NCI-H748 (cell line): ENCODE data around the gene STX18.
A peak's percentile ranks its signal among the peaks of the same experiment; 100 is the strongest.

Source experiments
- DNase-seq: peaks from one replicate; lab custom pipeline; 2025; ENCODE audit not compliant: unreplicated experiment; lab: John Stamatoyannopoulos, UW

The STX18 gene

GRCh38 chr4:4440333-4441061 lies 101.4 kb downstream of the STX18 start:
- DNase-seq = no peak

DNA sequence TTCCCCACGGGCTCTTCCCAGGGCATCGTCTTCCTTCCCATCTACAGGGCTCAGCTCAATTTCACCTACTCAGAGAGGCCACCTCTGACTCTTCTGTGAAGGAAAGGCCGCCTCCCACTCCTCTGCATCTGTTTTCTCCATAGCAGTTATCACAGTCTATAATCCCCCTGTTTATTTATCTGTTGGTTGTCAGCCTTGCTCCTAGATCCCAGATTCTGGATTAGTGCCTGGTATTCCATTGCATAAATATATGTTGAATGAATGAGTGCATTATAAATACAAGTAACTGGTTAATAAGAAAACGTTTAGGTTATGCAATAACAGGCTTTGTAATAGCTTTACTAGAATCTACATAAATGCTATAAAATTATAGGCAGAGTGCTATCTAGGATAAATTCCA lies 102.1 kb downstream of the STX18 start:
- DNase-seq = no peak

GRCh38 chr4:4438891-4439290 lies 103.0 kb downstream of the STX18 start:
- no peak for DNase-seq

- no peak for DNase-seq
Observed at GRCh38 chr4:4437798-4438470, 103.9 kb downstream of the STX18 start.

DNA sequence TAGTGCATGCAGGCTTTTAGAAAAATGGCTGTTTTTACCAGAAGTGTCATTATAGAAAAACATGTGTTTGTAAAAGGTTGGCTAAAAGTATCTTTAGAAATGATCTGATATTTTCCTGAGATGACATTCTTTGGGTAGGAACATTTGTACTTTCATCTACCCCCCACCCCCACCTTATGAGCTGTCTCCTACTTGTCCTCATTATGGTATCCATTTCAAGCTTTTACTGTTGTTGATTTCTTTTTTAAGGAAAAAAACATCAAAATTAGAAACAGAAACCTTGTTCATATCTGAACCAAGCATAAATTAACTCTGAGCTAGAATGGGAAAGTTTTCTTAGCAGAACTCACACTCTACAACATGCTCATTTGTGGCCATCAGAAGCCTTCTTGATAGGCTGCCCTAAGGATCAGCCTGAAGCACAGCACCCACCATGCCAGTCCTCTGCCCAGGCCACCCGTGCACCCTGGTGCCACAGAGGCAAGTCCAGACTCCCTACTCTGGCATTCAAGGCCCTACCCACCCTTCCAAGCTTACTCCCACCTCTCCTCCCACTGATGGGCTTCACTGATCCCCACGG lies 105.5 kb downstream of the STX18 start:
- no peak for DNase-seq

DNA sequence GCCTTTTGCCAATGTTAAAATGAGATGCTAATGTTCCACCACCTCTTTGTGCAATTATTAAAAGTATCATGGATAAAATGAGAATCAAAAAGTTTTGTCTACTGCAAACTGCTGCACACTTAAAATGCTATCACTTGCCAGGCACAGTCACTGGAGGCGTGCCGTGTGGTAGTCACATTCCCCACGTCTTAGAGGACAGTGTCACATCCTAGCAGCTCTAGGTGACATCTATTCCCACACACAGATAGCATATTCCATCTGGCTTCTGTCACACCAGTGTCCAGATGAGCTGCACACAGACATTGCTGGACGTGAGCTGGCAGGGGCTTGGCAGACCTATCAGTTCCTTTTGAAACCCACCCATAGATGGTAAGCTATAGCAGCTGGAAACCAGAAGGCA lies 107.9 kb downstream of the STX18 start:
- no peak for DNase-seq

GRCh38 chr4:4432341-4433125 lies 109.3 kb downstream of the STX18 start:
- DNase-seq = no peak

GRCh38 chr4:4430492-4431195 lies 111.2 kb downstream of the STX18 start:
- peak; percentile 21 for DNase-seq

GRCh38 chr4:4428966-4429875 lies 112.6 kb downstream of the STX18 start:
- DNase-seq = no peak

DNA sequence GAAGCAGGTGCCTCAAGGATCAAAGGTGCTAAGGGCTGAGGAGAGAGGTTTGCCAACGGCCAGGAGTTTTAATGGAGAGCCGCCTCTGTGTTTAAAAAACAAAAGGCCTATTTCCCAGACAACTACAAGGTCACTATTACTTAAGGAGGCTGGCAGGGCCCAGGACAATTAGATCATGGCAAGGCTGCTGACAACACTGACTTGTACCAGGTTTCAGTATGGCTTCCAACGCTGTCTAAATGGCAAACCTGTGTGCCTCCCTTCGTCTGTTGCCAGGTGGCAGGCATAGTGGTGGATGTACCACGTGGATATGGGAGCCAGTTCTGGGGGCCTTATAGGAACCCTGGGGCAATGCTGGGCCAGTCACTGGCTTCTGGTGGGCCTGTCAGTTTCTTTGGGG lies 114.0 kb downstream of the STX18 start:
- DNase-seq = no peak

DNA sequence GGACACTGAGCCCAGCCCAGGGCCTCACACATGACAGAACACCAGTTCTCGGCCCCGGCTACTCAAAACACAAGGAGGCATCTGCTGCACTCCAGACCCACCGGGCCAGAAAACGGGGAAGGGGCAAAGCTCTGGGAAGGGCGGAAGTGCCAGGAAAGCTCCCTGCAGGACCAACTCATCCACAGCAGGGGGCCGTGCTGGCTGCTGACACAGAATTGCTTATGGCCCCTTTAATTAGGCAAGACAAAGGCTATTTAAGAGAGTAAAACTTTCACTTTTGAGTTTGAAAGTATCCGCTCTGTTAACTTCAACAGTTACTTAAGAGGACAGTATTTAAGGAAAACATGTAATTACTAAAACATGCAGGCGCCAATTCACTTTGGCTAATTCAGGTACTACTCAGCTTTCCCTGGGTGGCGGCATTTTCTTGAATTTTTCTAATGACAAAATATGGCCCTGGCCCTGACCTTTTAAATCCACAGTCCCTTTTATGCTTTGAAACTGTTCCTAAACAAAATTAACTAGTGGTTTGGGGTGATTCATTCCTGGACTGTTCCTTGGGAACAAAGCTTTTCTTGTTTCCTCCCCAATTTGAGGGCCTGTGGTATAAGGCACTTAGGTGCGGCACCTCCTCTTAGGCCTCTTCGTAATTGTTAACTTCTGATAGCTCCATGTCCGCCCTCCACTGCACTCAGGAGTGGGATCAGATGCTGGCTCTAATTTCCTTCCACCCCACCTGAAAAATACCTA lies 114.6 kb downstream of the STX18 start:
- no peak for DNase-seq

- DNase-seq = no peak
Observed at GRCh38 chr4:4426511-4427120, 115.2 kb downstream of the STX18 start.

- DNase-seq = no peak
Observed at GRCh38 chr4:4425696-4426095, 116.2 kb downstream of the STX18 start.

DNA sequence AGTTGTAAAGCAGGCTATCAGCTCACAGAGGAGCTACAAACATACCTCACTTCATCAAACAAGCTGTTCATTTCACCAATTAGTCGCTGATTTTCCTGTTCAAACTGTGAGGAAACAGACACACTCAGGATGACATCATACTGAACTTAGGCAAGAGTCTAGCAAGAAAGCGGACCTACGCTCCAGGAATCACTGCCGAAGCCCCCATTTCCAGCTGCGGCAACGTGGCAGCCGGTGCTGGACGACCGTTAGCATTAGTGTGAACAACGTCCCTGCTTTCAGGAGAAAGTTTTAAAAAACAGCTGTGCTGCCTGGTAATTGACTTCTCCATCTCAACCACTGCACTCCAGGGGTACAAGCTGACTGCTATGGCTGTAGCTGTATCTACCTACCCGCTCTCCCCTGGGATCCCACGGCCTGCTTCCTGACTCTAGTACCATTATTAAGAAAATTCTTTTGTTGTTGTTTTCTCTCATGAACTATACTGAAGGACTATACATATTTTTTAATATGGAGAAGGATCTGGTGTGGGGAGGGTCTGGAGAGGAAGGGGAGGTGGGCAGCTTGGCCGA lies 116.6 kb downstream of the STX18 start:
- no peak for DNase-seq

DNA sequence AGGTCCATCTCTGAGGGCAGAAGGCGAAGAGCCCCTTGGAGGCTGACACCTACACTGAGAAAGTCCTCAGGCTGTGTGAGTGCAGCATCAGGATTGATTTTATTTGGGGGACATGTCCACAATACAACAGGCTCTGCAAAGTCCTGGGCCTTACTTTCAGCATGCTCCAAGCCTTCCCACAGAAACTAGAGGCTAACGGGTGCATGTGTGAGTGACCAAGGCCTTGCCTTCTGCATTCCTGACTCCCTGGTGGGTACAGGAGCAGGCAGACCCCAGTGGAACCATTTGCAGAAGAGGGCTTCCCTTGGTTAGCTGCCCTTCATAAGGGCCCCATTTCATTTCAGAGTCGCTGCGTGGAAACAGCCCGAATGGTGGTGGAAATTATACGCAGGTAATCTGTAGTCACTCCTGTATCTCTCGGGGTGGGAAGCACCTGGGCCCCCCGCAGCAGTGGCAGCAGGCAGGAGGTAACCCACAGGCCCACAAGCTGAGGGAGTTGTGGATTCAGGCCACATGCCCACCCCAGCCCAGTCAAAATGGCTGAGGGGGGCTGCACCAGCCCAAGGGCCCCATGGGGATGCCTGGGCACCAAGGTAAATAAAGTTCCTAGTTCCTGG lies 117.2 kb downstream of the STX18 start:
- DNase-seq = no peak

DNA sequence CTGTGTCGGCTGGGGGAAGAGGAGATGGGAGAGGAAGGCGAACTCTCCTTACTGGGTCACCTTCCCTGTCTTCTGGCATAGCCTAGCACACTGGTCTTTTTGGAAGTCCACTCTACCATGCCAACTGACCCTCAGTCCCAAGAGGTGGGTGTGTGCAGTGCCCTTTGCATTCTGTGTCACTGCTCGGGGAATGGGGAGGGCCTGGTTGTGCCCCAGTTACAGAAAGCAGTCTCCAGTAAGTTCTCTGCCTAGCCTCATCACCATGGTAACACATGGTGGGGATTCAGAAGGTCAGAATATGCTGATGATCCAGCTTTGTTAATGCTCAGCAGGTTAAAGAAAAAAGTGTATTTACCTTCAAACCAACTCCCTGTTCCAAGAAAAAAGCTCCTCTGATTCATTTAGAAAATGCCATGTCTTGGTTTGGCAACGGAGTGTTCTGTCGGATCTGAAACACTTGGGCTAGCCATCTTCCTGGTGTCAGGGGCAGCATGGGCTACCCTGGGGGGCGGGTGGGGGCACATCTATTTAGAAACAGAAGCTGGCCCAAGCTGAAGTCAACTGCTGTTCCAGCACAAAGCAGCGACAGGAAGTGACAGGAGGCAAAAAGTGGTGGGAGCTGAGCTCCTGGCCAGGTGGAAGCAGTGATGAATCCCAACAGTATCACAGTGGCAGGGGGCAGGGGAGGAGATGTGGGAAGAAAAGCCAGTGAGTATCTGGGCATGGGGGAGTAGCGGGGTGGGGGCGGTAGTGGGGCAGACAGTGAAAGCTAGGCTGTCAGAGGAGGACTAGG lies 117.9 kb downstream of the STX18 start:
- DNase-seq = no peak

DNA sequence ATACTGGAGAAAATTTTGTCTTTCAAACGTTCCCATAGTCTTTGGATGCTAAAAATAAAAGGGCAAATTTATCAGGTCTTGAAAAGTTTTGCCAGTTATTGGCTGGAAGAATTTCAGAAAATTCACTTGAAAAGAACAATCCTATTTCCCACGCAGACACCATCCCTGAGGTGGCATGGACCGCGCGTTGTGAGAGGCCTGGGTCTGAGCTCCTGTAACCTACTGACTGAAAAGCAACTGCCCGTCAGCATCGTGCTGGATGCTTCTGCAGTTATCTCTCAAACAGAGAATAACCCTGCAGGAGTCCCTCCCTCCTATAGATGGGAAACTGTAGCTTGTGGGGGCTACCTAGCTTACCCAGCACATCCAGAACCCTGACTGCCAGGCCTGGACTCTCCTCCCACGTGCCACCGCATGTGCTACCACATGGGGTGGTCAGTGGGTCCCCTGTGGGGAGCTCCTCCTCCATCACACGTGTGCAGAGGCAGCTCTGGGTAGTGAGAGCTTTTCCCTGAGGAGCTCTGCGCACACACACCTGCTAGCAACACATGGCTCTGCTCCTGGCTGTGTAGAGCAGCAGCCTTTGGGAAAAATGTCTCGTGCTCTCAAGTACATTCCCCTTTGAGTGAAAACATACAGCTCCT lies 118.9 kb downstream of the STX18 start:
- DNase-seq = no peak
